ENCODE results near the gene DGKG.

DNA sequence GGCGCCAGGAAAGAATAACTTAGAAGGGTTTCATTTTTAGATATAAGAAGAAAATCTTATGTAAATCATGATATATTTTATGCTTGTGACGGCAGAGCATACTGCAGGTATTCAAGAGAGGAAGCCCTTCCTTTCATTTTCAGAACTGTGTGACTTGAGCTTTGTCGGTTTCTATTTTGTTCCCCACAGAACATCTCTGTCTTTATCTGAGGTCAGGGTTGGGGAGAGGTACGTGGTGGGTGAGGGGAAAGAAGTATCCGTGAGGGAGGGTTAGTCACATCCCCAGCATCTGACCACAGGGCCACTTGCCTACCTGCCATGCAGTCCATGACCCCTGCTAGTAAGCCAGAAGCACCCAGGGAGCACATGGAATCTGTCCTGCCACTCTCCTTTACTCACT, 126.5 kb downstream of the DGKG start:
- TF ChIP-seq, protein P1, sequence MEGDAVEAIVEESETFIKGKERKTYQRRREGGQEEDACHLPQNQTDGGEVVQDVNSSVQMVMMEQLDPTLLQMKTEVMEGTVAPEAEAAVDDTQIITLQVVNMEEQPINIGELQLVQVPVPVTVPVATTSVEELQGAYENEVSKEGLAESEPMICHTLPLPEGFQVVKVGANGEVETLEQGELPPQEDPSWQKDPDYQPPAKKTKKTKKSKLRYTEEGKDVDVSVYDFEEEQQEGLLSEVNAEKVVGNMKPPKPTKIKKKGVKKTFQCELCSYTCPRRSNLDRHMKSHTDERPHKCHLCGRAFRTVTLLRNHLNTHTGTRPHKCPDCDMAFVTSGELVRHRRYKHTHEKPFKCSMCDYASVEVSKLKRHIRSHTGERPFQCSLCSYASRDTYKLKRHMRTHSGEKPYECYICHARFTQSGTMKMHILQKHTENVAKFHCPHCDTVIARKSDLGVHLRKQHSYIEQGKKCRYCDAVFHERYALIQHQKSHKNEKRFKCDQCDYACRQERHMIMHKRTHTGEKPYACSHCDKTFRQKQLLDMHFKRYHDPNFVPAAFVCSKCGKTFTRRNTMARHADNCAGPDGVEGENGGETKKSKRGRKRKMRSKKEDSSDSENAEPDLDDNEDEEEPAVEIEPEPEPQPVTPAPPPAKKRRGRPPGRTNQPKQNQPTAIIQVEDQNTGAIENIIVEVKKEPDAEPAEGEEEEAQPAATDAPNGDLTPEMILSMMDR (IDR thresholded peaks at IDR 0.05) = no peak
- TF ChIP-seq POLR2A (IDR thresholded peaks at IDR 0.05) = no peak

Measured in testis (tissue), 2 donors.